Right forelimb (tissue), 1 donor: ENCODE measurements around the gene ZC3H18.
"Not testable (repeated sequence)": the region's sequence is repeated elsewhere in the genome, so short reads cannot be mapped to it uniquely, and the experiment has no call there.

Experiments used
- DNase-seq: peaks from one replicate; pipeline ENCODE4 v3.0.0-alpha.2; 2018

ZC3H18 gene

GRCh38 chr16:88609426-88609825 is 39.2 kb downstream of the ZC3H18 start:
- DNase-seq = not testable (repeated sequence)

DNA sequence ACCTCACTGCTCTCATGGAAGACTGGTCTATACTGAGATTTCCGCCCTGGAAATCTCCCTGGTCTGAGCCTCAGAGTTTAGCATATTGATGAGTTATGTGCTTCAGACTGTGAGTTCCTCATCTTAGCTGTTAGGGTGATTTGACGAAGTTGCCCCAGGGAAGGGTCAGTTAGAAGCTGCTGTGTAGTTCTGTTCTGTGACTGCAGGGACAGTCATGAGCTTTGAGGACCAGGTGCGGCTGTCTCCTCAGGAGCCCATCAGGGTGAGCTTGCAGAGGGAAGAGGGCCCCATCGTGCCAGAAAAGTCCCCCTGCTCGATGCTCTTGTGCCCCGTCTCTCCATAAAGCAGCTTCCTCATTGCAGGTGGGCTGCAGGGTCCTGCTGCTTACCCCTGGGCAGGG is 39.9 kb downstream of the ZC3H18 start:
- DNase-seq = no peak

DNA sequence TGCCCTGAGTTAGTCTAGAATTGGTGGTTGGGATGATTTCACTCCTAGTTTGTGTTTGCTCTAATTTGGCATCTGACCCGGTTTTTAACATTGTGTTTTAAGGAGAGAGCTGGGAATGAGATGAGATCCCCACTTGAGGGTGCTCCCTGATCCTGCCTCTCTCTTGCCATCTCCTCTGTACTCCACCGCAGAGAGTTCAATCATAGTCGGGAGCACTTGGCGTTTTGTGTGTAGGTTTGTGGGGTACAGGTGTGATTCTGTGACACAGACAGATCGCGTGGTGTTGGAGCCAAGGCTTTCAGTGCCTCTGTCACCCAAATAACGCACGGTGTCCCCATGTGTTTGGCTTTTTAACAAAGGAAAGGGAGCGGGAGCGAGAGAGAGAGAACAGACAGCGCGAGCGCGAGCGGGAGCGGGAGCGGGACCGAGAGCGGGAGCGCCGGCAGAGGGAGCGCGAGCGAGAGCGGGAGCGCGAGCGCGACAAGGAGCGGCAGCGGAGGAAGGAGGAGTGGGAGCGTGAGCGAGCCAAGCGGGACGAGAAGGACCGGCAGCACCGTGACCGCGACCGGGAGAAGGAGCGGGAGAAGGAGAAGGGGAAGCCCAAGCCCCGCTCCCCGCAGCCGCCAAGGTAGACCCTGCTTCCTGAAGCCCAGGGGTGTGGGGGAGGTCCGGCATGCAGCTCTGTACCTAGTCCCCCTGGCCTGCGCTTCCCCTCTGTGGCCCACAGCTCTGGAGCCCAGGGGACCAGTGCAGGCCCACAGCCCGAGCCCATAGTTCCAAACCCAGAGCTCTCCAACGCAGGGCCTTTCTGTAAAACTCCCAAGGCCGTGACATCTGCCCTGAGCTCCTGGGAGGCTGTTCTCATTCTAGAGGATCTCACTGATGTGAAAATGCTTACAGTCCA is 41.0 kb downstream of the ZC3H18 start:
- DNase-seq = no peak

DNA sequence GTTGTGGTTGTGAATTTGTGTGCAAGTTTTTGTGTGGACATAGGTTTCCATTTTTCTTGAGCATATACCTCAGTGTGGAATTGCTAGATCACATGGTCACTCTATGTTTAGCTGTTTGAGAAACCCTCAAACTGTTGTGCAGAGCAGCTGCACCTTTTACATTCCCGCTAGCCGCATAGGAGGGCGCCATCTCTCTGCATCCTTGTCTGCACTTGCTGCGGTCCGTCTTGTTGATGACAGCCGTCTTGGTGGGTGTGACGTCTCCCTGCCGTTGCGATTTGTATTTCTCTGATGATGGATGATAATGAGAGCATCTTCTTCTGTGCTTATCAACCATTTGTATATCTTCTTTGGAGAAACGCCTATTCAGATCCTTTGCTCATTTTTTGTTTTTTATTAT is 43.1 kb downstream of the ZC3H18 start:
- DNase-seq = no peak

DNA sequence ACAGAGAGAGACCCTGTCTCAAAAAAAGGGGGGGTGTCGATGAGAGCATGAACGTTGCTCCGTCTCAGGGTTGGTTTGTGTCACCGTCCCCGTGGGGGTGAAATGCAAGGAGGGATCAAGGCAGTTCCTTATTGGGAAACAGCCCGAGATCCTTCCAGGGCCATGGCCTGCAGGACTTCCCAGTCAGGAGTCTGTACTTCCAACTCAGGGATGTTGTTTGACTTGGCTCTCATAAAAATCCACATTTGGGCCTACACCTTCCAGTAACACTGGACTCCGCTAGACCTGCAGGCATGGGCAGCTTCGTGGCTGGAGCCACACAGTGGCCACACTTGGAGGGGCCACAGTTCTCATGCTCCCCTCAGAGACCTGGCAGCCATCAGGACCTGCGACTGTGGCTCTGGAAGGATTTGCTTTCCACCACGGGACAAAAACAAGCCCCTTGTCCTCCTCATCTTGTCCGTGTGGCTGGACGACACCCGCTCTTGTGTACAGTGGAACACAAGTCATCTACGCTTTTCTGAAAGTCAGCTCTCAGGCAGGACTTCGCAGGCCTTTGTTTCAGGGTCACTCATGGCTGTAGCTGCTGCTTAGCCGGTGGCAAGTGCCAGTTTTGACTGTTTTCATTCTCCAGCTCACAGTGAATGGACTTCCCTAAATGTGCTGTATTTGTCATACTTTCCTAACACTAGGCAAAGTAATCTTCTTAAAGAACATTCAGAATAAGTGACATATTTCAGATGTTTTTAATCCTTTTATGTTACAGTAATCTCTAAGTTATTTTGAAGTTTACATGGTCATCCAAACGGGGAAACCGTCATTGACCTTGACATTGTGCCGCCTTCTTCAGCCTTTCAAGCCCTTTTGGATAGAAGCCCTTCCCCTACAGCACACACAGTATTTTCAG is 44.0 kb downstream of the ZC3H18 start:
- no peak for DNase-seq

DNA sequence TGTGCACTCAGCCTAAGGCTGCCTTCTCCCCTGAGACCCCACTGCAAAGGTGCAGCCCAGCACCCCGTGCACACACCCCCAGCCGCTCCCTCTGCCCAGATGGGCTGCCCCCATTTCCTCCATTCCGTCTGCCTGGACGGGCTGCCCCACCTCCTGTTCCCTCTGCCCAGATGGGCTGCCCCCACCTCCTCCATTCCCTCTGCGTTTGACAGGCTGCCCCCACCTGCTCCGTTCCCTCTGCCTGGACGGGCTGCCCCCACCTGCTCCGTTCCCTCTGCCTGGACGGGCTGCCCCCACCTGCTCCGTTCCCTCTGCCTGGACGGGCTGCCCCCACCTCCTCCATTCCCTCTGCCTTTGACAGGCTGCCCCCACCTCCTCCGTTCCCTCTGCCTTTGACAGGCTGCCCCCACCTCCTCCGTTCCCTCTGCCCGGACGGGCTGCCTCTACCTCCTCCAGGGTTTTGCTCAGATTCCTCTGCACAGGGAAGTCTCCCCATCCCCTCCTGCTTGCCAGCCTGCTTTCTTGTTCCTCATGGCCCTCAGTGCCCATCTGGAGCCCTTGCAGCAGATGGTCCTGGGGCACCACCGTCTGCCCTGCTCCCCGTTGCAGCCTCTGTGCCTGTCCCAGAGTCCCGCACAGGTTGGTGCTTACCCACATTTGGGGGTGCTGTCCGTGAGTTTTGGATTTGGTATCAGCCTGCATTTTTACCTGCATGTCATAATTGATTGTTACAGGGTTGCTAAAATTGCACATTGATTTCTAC is 44.8 kb downstream of the ZC3H18 start:
- no peak for DNase-seq

DNA sequence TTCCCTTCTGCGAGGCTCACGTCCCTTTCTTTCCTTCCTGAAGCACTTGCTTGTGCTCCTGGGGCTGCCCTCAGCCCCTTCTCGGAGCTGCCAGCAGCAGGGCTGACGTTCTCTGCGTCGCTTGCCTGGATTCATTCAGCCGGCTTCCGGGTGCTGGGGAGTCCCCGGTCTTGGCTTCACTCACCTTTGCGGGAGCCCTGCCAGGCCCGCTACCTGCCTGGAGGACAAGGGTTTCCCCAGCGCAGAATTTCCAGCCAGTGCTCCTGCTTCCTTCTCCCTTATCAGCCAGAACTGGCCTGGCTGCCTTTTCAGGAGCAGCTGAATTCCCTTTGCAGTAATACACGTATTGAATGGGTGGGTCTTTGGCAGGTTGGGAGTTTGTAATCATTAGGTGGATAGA is 46.1 kb downstream of the ZC3H18 start:
- DNase-seq = no peak

- no peak for DNase-seq
Observed at GRCh38 chr16:88616736-88617135, 46.5 kb downstream of the ZC3H18 start.

- no peak for DNase-seq
Observed at GRCh38 chr16:88617268-88618031, 47.2 kb downstream of the ZC3H18 start.

- DNase-seq = no peak
Observed at GRCh38 chr16:88618182-88618955, 48.2 kb downstream of the ZC3H18 start.

- no peak for DNase-seq
Observed at GRCh38 chr16:88618956-88619667, 48.9 kb downstream of the ZC3H18 start.

- DNase-seq = no peak
Observed at GRCh38 chr16:88619859-88620815, 49.9 kb downstream of the ZC3H18 start.

DNA sequence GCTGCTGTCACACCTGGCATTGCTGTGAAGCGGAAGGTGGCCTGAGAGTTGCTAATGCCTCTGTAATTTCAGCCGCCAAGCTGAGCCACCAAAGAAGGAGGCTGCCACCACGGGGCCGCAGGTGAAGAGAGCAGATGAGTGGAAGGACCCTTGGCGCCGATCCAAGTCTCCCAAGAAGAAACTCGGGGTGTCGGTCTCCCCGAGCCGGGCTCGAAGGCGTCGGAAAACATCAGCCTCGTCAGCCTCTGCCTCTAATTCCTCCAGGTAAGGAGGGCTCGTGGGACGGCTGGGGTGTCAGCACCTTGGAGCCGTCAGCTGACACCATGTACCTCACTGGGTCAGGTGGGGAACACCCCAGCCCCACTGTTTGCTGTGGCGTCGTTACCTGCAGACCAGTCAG is 51.9 kb downstream of the ZC3H18 start:
- no peak for DNase-seq

GRCh38 chr16:88622866-88623265 is 52.7 kb downstream of the ZC3H18 start:
- no peak for DNase-seq

GRCh38 chr16:88623858-88624257 is 53.7 kb downstream of the ZC3H18 start:
- no peak for DNase-seq

- no peak for DNase-seq
Observed at GRCh38 chr16:88624481-88624880, 54.3 kb downstream of the ZC3H18 start.

- DNase-seq = no peak
Observed at GRCh38 chr16:88624977-88625576, 54.9 kb downstream of the ZC3H18 start.

DNA sequence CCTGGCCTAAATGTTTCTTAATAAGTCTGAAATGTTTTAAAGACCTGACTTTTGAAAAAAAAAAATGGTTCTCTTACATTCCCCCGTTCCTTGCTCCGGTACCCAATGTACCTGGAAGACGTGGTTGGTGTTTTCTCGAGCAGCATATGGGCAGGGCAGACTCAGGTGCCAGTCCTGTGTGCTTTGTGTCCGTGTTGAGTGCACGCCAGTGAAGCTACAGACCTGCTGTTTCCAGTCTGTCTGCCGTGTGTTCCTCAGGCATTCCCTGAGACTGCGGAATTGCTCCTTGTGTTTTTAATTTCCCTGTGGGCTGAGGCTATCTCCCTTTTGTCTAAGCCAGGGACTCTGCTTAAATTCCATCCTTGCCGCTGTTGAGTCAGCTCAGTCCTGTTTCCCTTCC is 56.4 kb downstream of the ZC3H18 start:
- no peak for DNase-seq
